SU-DHL-6 (cell line): ENCODE measurements around the gene C9orf43.

Experiments
- EZH2phosphoT487 ChIP-seq: fragments of 200-600 bp; sonication (generic), shearing (Covaris generic); conservative IDR thresholded peaks from 2 replicates; pipeline ENCODE4 v1.6.1; 2018; ENCODE audit warnings: mild to moderate bottlenecking, antibody characterized with exemption, low read length, moderate library complexity, mixed read lengths
- TF ChIP-seq, protein P1 (sequence below): fragments of 200-600 bp; sonication (generic); IDR thresholded peaks from one replicate; pipeline ENCODE4 v1.5.1; 2017; ENCODE audit warnings: antibody characterized with exemption, mild to moderate bottlenecking, low read length, moderate library complexity; ENCODE audit not compliant: insufficient read depth, poor library complexity, severe bottlenecking

DNA sequence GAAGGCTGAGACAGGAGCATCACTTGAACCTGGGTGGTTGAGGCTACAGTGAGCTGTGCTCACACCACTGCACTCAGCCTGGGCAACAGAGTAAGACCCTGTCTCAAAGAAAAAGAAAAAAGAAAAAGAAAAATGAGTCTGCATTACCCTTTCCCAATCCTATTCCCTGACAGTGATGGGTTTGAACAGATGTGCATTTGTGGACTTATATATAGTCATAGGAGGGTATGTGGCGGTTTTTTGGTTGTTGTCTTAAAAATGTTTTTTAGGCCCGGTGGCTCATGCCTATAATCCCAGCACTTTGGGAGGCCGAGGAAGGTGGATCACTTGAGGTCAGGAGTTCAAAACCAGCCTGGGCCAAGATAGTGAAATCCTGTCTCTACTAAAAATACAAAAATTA lies 47.2 kb upstream of the C9orf43 start:
- TF ChIP-seq, protein P1, sequence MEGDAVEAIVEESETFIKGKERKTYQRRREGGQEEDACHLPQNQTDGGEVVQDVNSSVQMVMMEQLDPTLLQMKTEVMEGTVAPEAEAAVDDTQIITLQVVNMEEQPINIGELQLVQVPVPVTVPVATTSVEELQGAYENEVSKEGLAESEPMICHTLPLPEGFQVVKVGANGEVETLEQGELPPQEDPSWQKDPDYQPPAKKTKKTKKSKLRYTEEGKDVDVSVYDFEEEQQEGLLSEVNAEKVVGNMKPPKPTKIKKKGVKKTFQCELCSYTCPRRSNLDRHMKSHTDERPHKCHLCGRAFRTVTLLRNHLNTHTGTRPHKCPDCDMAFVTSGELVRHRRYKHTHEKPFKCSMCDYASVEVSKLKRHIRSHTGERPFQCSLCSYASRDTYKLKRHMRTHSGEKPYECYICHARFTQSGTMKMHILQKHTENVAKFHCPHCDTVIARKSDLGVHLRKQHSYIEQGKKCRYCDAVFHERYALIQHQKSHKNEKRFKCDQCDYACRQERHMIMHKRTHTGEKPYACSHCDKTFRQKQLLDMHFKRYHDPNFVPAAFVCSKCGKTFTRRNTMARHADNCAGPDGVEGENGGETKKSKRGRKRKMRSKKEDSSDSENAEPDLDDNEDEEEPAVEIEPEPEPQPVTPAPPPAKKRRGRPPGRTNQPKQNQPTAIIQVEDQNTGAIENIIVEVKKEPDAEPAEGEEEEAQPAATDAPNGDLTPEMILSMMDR: no peak
- TF ChIP-seq EZH2phosphoT487: no peak
